ENCODE results near the gene NANOS3. TPM values are rescaled to one million over a fixed set of nuclear protein-coding genes. Genes with fewer than 3 reads are reported as not detected.

The NANOS3 gene
- total and polyA plus RNA-seq, 4 donors: not detected

DNA sequence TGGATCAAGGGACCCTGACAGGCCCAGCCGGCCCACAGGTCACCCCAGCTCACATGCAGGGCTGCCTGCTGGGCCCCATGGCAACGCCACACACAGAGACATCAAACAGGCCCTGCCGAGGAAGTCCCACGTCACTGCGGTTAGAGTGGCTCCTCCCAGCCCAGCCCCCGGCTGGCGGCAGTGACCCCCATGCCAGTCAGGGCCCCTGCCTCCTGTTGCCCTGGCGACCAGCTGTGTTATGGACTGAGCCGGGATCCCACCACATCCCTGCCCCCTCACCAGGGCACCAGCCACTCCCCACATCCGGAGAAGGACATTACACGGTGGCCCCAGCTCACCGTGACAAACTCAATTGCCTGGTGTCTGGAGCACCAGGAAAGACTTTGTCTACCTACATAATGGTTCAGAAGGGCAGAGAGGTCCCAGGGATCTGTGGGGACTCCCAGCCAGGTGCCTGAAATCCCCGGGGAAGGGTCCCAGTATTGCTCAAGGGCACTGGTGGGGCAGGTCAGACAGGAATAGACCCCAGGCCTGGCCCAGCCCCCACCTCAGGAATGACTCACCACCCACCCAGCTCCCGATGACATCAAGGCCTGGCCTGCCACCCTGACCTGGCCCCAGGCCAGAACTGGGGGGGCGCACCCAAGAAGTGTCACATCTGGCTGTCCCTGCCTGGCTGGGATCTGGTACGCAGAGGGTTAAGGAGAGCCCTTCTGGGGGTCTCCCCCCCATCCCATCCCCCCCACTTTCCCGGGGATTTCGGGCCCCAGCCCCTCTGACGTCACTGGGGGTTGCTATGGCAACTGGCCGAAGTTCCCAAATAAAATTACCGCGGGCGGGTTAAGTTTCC, 30.2 kb upstream of the NANOS3 start:
- peak overlapping the region; percentile 62 to 75 for H3K9ac ChIP-seq (ENCODE audit: low read depth in 1 of 2, low read length in 2 of 2)
- H3K4me3 ChIP-seq (ENCODE audit: low read depth in 1 of 3, low read length in 3 of 3): peak overlapping the region in 1 of 3 donors; percentile 49
- H3K27me3 ChIP-seq (ENCODE audit: control insufficient read depth in 4 of 4, insufficient read depth in 4 of 4, low read length in 3 of 4): peaks cover 0 to 3% (median 0%) of the 10 kb centered on the region in 4 donors
- WGBS: 18% methylated on average over 23 of the region's 23 CpGs
- peak; percentile 71 for DNase-seq (ENCODE audit: low spot score)
- no peaks in the 10 kb centered on the region for H3K36me3 ChIP-seq (ENCODE audit: control insufficient read depth in 4 of 4, insufficient read depth in 3 of 4, low read depth in 1 of 4, low read length in 3 of 4)
- peak; percentile 27 for TF ChIP-seq SP1 (IDR thresholded peaks at IDR 0.05)
- TF ChIP-seq NR2F2 (IDR thresholded peaks at IDR 0.05): no peak
- TF ChIP-seq TAF1 (conservative IDR thresholded peaks at IDR 0.05): no peak
- TF ChIP-seq JUND (IDR thresholded peaks at IDR 0.05): peak; percentile 74 to 84
- TF ChIP-seq RAD21 (IDR thresholded peaks at IDR 0.05): no peak
- H3K4me1 ChIP-seq (ENCODE audit: control insufficient read depth in 4 of 4, insufficient read depth in 4 of 4, low read length in 3 of 4): peaks cover 0 to 15% (median 13%) of the 10 kb centered on the region in 4 donors
- H3K27ac ChIP-seq (ENCODE audit: low read depth in 1 of 2, low read length in 2 of 2): peak overlapping the region; percentile 86 to 94
- H3K9me3 ChIP-seq (ENCODE audit: control insufficient read depth in 4 of 4, low read length in 3 of 4): no peaks in the 10 kb centered on the region

DNA sequence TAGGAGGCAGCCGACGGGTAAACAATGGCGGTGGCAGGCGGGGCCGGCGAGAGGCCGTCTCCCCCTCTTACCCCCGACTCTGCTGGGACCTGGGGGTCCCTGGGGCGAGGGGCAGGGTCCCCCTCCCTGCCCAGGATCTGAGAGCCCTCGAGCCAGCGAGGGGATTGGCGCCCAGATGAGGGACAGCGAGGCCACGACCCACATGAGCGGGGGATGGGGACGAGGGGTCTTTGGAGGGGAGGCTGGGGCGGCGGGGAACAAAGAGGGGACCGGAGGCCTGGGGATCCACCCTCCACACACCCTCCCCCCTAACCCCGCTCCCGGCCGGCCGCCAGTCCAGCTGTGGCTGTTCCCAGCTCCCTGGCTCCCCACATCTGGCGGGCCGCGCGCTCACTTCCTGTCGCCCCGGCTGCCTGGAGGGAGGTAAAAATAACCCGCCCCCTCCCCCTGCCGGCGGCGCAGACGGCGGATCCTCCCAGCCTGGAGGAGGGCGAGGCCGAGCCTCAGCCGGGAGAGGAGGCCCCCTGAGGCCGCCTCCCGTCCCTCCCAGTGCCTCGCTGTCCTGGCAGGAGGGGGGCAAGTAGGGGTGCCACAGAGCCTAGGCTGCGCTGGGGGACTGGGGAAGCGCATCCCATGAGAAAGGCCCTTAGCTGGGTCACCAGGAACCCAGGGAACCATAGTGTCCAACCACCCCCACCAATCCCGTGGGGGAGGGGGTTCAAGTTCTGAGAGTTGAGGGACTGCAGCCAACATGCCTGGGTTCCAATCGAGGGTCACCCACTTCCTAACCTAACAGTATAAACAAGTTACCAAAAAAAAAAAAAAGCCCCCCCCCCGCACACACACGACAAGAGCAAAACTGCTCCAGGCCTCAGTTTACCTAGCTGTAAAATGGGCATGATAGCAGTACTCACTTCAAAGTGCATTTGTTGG, 29.3 kb upstream of the NANOS3 start:
- Histone ChIP-seq H3K9me3 (ENCODE audit: control insufficient read depth in 4 of 4, low read length in 3 of 4) (no peaks in the 10 kb centered on the region), H3K4me3 (ENCODE audit: low read depth in 1 of 3, low read length in 3 of 3) (peak overlapping the region in 2 of 3 donors; percentile 13 to 49), H3K36me3 (ENCODE audit: control insufficient read depth in 4 of 4, insufficient read depth in 3 of 4, low read depth in 1 of 4, low read length in 3 of 4) (no peaks in the 10 kb centered on the region), H3K27ac (ENCODE audit: low read depth in 1 of 2, low read length in 2 of 2) (peak overlapping the region; percentile 86 to 94), H3K9ac (ENCODE audit: low read depth in 1 of 2, low read length in 2 of 2) (peak overlapping the region; percentile 34 to 62), H3K4me1 (ENCODE audit: control insufficient read depth in 4 of 4, insufficient read depth in 4 of 4, low read length in 3 of 4) (peaks cover 0 to 15% (median 11%) of the 10 kb centered on the region in 4 donors), H3K27me3 (ENCODE audit: control insufficient read depth in 4 of 4, insufficient read depth in 4 of 4, low read length in 3 of 4) (peaks cover 0 to 3% (median 0%) of the 10 kb centered on the region in 4 donors)
- 4% methylated on average over 47 of the region's 47 CpGs for WGBS
- DNase-seq (ENCODE audit: low spot score): peak; percentile 75
- TF ChIP-seq, protein P1, sequence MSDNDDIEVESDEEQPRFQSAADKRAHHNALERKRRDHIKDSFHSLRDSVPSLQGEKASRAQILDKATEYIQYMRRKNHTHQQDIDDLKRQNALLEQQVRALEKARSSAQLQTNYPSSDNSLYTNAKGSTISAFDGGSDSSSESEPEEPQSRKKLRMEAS (IDR thresholded peaks at IDR 0.05): no peak
- TF ChIP-seq HNF4G (IDR thresholded peaks at IDR 0.05) (no peak), GABPA (IDR thresholded peaks at IDR 0.05 in 1 of 2, conservative IDR thresholded peaks at IDR 0.05 in 1 of 2) (peak in 1 of 2 donors; percentile 16), NR2F2 (IDR thresholded peaks at IDR 0.05) (no peak), RXRA (IDR thresholded peaks at IDR 0.05) (no peak), YY1 (IDR thresholded peaks at IDR 0.05) (peak; percentile 74), HNF4A (conservative IDR thresholded peaks at IDR 0.05) (no peak), JUND (IDR thresholded peaks at IDR 0.05) (no peak), SP1 (IDR thresholded peaks at IDR 0.05) (no peak), FOXA1 (IDR thresholded peaks at IDR 0.05) (no peak), FOXA2 (IDR thresholded peaks at IDR 0.05) (no peak), RAD21 (IDR thresholded peaks at IDR 0.05) (peak in 1 of 2 donors; percentile 15), EGR1 (IDR thresholded peaks at IDR 0.05; ENCODE audit: low read depth in 2 of 2) (no peak), TAF1 (conservative IDR thresholded peaks at IDR 0.05) (no peak)
- TF ChIP-seq, protein P2, sequence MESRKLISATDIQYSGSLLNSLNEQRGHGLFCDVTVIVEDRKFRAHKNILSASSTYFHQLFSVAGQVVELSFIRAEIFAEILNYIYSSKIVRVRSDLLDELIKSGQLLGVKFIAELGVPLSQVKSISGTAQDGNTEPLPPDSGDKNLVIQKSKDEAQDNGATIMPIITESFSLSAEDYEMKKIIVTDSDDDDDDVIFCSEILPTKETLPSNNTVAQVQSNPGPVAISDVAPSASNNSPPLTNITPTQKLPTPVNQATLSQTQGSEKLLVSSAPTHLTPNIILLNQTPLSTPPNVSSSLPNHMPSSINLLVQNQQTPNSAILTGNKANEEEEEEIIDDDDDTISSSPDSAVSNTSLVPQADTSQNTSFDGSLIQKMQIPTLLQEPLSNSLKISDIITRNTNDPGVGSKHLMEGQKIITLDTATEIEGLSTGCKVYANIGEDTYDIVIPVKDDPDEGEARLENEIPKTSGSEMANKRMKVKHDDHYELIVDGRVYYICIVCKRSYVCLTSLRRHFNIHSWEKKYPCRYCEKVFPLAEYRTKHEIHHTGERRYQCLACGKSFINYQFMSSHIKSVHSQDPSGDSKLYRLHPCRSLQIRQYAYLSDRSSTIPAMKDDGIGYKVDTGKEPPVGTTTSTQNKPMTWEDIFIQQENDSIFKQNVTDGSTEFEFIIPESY (IDR thresholded peaks at IDR 0.05): no peak
- TF ChIP-seq, protein P3, sequence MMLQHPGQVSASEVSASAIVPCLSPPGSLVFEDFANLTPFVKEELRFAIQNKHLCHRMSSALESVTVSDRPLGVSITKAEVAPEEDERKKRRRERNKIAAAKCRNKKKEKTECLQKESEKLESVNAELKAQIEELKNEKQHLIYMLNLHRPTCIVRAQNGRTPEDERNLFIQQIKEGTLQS (IDR thresholded peaks at IDR 0.05): no peak
- TF ChIP-seq, protein P4, sequence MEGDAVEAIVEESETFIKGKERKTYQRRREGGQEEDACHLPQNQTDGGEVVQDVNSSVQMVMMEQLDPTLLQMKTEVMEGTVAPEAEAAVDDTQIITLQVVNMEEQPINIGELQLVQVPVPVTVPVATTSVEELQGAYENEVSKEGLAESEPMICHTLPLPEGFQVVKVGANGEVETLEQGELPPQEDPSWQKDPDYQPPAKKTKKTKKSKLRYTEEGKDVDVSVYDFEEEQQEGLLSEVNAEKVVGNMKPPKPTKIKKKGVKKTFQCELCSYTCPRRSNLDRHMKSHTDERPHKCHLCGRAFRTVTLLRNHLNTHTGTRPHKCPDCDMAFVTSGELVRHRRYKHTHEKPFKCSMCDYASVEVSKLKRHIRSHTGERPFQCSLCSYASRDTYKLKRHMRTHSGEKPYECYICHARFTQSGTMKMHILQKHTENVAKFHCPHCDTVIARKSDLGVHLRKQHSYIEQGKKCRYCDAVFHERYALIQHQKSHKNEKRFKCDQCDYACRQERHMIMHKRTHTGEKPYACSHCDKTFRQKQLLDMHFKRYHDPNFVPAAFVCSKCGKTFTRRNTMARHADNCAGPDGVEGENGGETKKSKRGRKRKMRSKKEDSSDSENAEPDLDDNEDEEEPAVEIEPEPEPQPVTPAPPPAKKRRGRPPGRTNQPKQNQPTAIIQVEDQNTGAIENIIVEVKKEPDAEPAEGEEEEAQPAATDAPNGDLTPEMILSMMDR (IDR thresholded peaks at IDR 0.05; ENCODE audit: low read depth, low read length, missing input control): peak; percentile 2
- TF ChIP-seq, protein P5, sequence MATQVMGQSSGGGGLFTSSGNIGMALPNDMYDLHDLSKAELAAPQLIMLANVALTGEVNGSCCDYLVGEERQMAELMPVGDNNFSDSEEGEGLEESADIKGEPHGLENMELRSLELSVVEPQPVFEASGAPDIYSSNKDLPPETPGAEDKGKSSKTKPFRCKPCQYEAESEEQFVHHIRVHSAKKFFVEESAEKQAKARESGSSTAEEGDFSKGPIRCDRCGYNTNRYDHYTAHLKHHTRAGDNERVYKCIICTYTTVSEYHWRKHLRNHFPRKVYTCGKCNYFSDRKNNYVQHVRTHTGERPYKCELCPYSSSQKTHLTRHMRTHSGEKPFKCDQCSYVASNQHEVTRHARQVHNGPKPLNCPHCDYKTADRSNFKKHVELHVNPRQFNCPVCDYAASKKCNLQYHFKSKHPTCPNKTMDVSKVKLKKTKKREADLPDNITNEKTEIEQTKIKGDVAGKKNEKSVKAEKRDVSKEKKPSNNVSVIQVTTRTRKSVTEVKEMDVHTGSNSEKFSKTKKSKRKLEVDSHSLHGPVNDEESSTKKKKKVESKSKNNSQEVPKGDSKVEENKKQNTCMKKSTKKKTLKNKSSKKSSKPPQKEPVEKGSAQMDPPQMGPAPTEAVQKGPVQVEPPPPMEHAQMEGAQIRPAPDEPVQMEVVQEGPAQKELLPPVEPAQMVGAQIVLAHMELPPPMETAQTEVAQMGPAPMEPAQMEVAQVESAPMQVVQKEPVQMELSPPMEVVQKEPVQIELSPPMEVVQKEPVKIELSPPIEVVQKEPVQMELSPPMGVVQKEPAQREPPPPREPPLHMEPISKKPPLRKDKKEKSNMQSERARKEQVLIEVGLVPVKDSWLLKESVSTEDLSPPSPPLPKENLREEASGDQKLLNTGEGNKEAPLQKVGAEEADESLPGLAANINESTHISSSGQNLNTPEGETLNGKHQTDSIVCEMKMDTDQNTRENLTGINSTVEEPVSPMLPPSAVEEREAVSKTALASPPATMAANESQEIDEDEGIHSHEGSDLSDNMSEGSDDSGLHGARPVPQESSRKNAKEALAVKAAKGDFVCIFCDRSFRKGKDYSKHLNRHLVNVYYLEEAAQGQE (IDR thresholded peaks at IDR 0.05): no peak

Measured in liver (tissue), 9 donors.